ENCODE results near the gene KIAA0513. TPM values are rescaled to one million over a fixed set of nuclear protein-coding genes. Genes with fewer than 3 reads are reported as not detected.

Gene KIAA0513
- total RNA-seq, 4 donors from 2014 or later: 5.5 to 13.8 (median 11.7) TPM

GRCh38 chr16:85103114-85104079 lies 75.8 kb downstream of the KIAA0513 start:
- TF ChIP-seq CTCF (IDR thresholded peaks at IDR 0.05; ENCODE audit: low read depth): no peak

GRCh38 chr16:85104147-85104546 lies 76.6 kb downstream of the KIAA0513 start:
- no peak for TF ChIP-seq CTCF (IDR thresholded peaks at IDR 0.05; ENCODE audit: low read depth)

- TF ChIP-seq CTCF (IDR thresholded peaks at IDR 0.05; ENCODE audit: low read depth): no peak
Observed at GRCh38 chr16:85104821-85105391, 77.3 kb downstream of the KIAA0513 start.

- no peak for TF ChIP-seq CTCF (IDR thresholded peaks at IDR 0.05; ENCODE audit: low read depth)
Observed at GRCh38 chr16:85105475-85105874, 77.9 kb downstream of the KIAA0513 start.

GRCh38 chr16:85107083-85107482 lies 79.5 kb downstream of the KIAA0513 start:
- no peak for TF ChIP-seq CTCF (IDR thresholded peaks at IDR 0.05; ENCODE audit: low read depth)

- no peak for TF ChIP-seq CTCF (IDR thresholded peaks at IDR 0.05; ENCODE audit: low read depth)
Observed at GRCh38 chr16:85107532-85107931, 79.9 kb downstream of the KIAA0513 start.

GRCh38 chr16:85110105-85110504 lies 82.5 kb downstream of the KIAA0513 start:
- TF ChIP-seq CTCF (IDR thresholded peaks at IDR 0.05; ENCODE audit: low read depth): no peak
